HUES48 (cell line): ENCODE results near the gene RARRES1.

ENCODE experiments used
- H3K27ac ChIP-seq: one replicate; pipeline ENCODE4 v1.7.0; 2013; ENCODE audit warnings: low read depth, low read length, inconsistent platforms
- H3K27me3 ChIP-seq: 2 replicates; pipeline ENCODE4 v1.6.1; 2013; ENCODE audit warnings: mild to moderate bottlenecking, low read length; ENCODE audit not compliant: control insufficient read depth, insufficient read depth
- H3K36me3 ChIP-seq: 2 replicates; pipeline ENCODE4 v1.6.1; 2013; ENCODE audit warnings: low read length; ENCODE audit not compliant: control insufficient read depth, insufficient read depth
- H3K4me1 ChIP-seq: 2 replicates; pipeline ENCODE4 v1.6.1; 2013; ENCODE audit warnings: mild to moderate bottlenecking, low read length; ENCODE audit not compliant: control insufficient read depth, insufficient read depth
- H3K4me3 ChIP-seq: 2 replicates; pipeline ENCODE4 v1.5.1; 2013; ENCODE audit warnings: mild to moderate bottlenecking, low read depth, low read length
- H3K9ac ChIP-seq: 2 replicates; pipeline ENCODE4 v1.6.1; 2013; ENCODE audit warnings: mild to moderate bottlenecking, low read depth, low read length, moderate library complexity
- H3K9me3 ChIP-seq: 2 replicates; pipeline ENCODE4 v1.6.1; 2013; ENCODE audit warnings: low read length; ENCODE audit not compliant: control insufficient read depth, insufficient read depth

RARRES1 gene

DNA sequence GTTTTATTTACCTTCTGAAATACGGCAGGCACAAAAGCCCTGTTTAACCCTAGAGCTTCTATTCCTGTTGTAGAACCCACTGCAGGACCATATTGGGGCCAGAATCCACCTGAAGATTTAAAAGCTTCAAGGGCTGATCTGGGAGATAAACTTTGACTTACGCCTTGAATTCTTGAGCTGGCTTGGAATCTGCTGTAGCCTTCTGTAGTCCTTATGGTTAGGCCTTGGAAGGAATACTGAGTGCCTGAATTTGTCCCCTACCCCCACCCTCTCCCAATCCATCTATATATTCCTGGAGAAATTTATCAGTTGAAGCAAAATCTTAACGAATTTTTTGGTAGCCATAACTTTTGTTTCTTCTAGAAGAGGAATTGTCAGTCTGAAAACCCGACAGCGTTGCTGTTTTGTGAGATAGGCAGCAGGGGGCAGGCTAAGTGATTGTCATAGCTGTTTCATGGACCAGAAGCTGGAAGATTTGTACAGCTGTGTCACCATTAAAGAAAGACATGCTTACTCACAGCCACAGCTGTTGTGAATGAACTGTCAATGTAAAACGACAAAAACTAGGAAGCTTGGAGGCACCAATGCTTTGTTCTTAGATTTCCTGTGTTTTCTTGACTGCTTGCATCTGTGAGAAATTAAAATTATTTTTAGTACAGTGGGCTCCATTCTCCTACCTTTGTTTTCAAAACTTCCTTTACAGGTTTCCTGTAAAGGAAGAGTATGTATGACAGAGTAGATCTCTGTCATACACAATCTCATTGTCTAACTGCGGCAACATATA lies 72.6 kb downstream of the RARRES1 start:
- Histone ChIP-seq H3K4me1 (no peaks in the 10 kb centered on the region), H3K9me3 (no peaks in the 10 kb centered on the region), H3K27me3 (no peaks in the 10 kb centered on the region), H3K9ac (no peak overlapping the region), H3K27ac (no peak overlapping the region), H3K36me3 (peaks cover 87% of the 10 kb centered on the region), H3K4me3 (no peak overlapping the region)

DNA sequence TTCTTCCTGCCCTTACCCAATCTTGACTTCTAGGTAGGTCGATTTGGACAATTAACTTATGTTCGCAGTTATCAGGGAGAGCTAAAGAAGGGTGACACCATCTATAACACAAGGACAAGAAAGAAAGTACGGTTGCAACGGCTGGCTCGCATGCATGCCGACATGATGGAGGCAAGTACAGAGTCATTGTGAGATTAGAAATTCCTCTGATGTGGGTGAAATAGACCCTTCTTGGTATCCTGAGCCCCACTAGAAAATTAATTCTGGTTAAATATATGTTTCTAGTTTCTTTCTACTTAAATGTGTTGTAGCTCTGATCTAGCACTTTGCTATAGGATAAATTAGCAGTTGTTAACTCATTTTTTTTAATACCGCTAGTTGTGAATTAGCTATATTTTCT lies 73.4 kb downstream of the RARRES1 start:
- no peak overlapping the region for H3K4me3 ChIP-seq
- no peaks in the 10 kb centered on the region for H3K27me3 ChIP-seq
- H3K9me3 ChIP-seq: no peaks in the 10 kb centered on the region
- peaks cover 88% of the 10 kb centered on the region for H3K36me3 ChIP-seq
- H3K4me1 ChIP-seq: no peaks in the 10 kb centered on the region
- no peak overlapping the region for H3K9ac ChIP-seq
- no peak overlapping the region for H3K27ac ChIP-seq

DNA sequence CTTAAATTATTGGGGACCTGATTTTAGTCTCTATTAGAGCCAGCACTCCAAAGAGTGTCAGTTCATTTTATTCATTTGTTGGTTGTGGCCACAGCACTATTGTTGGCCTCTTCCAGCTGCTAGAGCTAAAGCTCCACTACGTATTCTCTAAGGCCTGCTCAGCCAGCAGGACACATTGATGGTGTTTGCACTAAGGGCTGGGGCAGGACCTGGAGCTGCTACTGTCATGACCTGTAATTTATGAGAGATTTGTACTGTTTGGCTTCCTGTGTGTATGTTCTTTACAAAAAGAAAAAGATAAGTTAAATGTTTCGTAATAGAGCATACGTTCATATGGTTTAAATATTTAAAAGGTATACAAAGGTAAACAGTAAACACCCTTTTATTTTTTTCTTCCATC lies 79.8 kb downstream of the RARRES1 start:
- no peak overlapping the region for H3K4me3 ChIP-seq
- H3K27me3 ChIP-seq: no peaks in the 10 kb centered on the region
- no peak overlapping the region for H3K9ac ChIP-seq
- no peak overlapping the region for H3K27ac ChIP-seq
- H3K4me1 ChIP-seq: no peaks in the 10 kb centered on the region
- H3K36me3 ChIP-seq: peaks cover 91% of the 10 kb centered on the region
- no peaks in the 10 kb centered on the region for H3K9me3 ChIP-seq

DNA sequence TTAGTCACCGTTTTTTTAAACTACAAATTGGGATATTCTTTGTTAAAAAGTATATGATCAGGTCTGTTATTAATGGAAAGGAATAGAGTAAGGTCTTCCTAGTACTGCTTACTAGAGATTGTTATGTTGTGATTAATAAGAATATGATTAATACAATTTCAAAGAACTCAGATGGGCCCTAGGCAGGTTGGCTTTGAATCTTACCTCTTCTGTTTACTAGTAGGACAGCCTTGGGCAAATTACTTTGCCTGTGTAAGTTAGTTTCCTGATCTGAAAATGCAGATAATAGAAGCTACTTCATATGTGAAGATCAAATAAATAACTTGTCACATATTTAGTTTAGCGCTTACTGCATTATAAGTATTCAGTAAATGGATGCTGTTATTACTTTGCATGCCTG lies 81.1 kb downstream of the RARRES1 start:
- Histone ChIP-seq H3K27me3 (no peaks in the 10 kb centered on the region), H3K4me3 (no peak overlapping the region), H3K9ac (no peak overlapping the region), H3K9me3 (no peaks in the 10 kb centered on the region), H3K27ac (no peak overlapping the region), H3K4me1 (no peaks in the 10 kb centered on the region), H3K36me3 (peaks cover 92% of the 10 kb centered on the region)

DNA sequence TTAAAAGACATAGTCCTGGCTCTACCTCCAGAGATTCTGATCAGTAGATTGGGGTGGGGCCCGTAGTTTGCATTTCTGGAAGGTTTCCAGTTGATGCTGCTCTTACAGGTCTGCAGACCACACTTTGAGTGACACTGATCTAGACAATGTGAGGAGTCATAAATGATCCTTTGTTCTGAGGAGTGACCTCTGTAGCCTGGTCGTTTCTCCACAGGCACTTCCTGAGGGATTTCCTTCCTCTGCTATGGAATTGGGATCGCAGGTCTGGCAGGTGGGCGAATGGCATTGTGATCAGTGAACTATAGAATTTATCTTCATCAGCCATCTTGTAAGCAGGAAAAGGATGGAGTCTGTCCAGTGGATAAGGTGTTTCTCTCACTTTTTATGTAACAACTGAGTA lies 82.5 kb downstream of the RARRES1 start:
- peaks cover 6% of the 10 kb centered on the region for H3K4me1 ChIP-seq
- H3K36me3 ChIP-seq: peaks cover 84% of the 10 kb centered on the region
- H3K4me3 ChIP-seq: no peak overlapping the region
- H3K9ac ChIP-seq: no peak overlapping the region
- no peak overlapping the region for H3K27ac ChIP-seq
- no peaks in the 10 kb centered on the region for H3K9me3 ChIP-seq
- no peaks in the 10 kb centered on the region for H3K27me3 ChIP-seq
